Small intestine (tissue), 7 donors: Measurements from ENCODE around the gene PGD. TPM values are rescaled to one million over a fixed set of nuclear protein-coding genes. Genes with fewer than 3 reads are reported as not detected.
"Not testable (repeated sequence)": the region's sequence is repeated elsewhere in the genome, so short reads cannot be mapped to it uniquely, and the experiment has no call there.

Experiments used
- DNase-seq, 2 donors: peaks; one replicate each; pipeline versions ENCODE4 v3.0.0 to v3.0.0-alpha.2; 2013
- FAIRE-seq: peaks from 2 replicates; lab custom pipeline; 2012; peaks lifted over from hg19 to GRCh38; lab: Jason Lieb, UNC
- H3K27ac ChIP-seq, 3 donors: one replicate each; pipeline ENCODE4 v1.5.1; 2013; ENCODE audit warnings: low read length in 2 of 3, mild to moderate bottlenecking in 2 of 3, control low read depth in 1 of 3, inconsistent platforms in 1 of 3, low read depth in 1 of 3, moderate library complexity in 1 of 3
- H3K27me3 ChIP-seq, 3 donors: one replicate each; pipeline ENCODE4 v1.6.1; 2013; ENCODE audit warnings: low read length in 3 of 3, inconsistent platforms in 1 of 3; ENCODE audit not compliant: control insufficient read depth in 3 of 3, insufficient read depth in 3 of 3
- H3K36me3 ChIP-seq, 3 donors: one replicate each; pipeline ENCODE4 v1.6.1; 2013; ENCODE audit warnings: low read length in 3 of 3, inconsistent platforms in 1 of 3, low read depth in 1 of 3, mild to moderate bottlenecking in 1 of 3, moderate library complexity in 1 of 3; ENCODE audit not compliant: control insufficient read depth in 3 of 3, insufficient read depth in 2 of 3
- H3K4me1 ChIP-seq, 3 donors: one replicate each; pipeline ENCODE4 v1.6.1; 2013; ENCODE audit warnings: low read length in 2 of 3, inconsistent platforms in 1 of 3, low read depth in 1 of 3, mild to moderate bottlenecking in 1 of 3, moderate library complexity in 1 of 3; ENCODE audit not compliant: control insufficient read depth in 3 of 3, insufficient read depth in 2 of 3
- H3K4me3 ChIP-seq, 3 donors: one replicate each; pipeline ENCODE4 v1.5.1; 2013; ENCODE audit warnings: low read length in 3 of 3, control low read depth in 1 of 3, inconsistent platforms in 1 of 3, low read depth in 1 of 3, mild to moderate bottlenecking in 1 of 3, moderate library complexity in 1 of 3
- H3K9me3 ChIP-seq, 2 donors: one replicate each; pipeline ENCODE4 v1.6.1; 2013; ENCODE audit warnings: low read depth in 1 of 2, low read length in 1 of 2; ENCODE audit not compliant: control insufficient read depth in 2 of 2, insufficient read depth in 1 of 2
- WGBS, 3 donors: extraction: QIAGEN DNeasy Blood & Tissue Kit; methylation state at CpG; one replicate each; pipeline ENCODE4 v1.1.7; 2013; 5-methylcytosine and 5-hydroxymethylcytosine counted together
- polyA plus RNA-seq, 4 donors: library from polyadenylated mRNA; stranded (reverse) in 3 of 4; unstranded in 1 of 4; fragments of 200-250 nt in 3 of 4; fragments of 120-200 nt in 1 of 4; gene quantifications; one replicate each; pipeline versions ENCODE4 v1.2.1 to v1.2.3, GENCODE V29; 2013
- donor health status: healthy with polysubstance abuse.
- donor health status: control.
- donor health status: control.
- donor health status: Bipolar disorder and iron deficiency.
- donor health status: healthy.

Gene PGD
- polyA plus RNA-seq, 4 donors: 106 to 226 (median 174) TPM

GRCh38 chr1:10377365-10378029 is 21.4 kb upstream of the PGD start:
- not testable (repeated sequence) for H3K4me3 ChIP-seq, H3K9me3 ChIP-seq, FAIRE-seq, H3K4me1 ChIP-seq, H3K27me3 ChIP-seq
- DNase-seq: peak; percentile 70
- 37 to 47% (median 41%) methylated on average over 14 of the region's 14 CpGs for WGBS, 3 donors
- peaks cover 9 to 45% (median 18%) of the 10 kb centered on the region in 3 donors for H3K36me3 ChIP-seq
- H3K27ac ChIP-seq: peak overlapping the region in 1 of 3 donors; percentile 11

GRCh38 chr1:10378081-10378841 is 20.6 kb upstream of the PGD start:
- Histone ChIP-seq H3K4me1 (no peaks in the 10 kb centered on the region), H3K36me3 (peaks cover 9 to 49% (median 18%) of the 10 kb centered on the region in 3 donors), H3K27ac (peak overlapping the region in 1 of 3 donors; percentile 11), H3K4me3 (no peak overlapping the region), H3K9me3 (no peaks in the 10 kb centered on the region), H3K27me3 (no peaks in the 10 kb centered on the region)
- 81 to 82% (median 82%) methylated on average over 15 of the region's 15 CpGs for WGBS, 3 donors
- DNase-seq (peak in 1 of 2 donors; percentile 50), FAIRE-seq (no peak)

GRCh38 chr1:10379101-10379620 is 19.7 kb upstream of the PGD start:
- peaks cover 7 to 44% (median 20%) of the 10 kb centered on the region in 3 donors for H3K36me3 ChIP-seq
- WGBS, 3 donors: 89 to 93% (median 90%) methylated on average over 10 of the region's 10 CpGs
- no peak overlapping the region for H3K27ac ChIP-seq

GRCh38 chr1:10379676-10380075 is 19.2 kb upstream of the PGD start:
- Histone ChIP-seq H3K9me3 (no peaks in the 10 kb centered on the region), H3K4me3 (no peak overlapping the region), H3K4me1 (no peaks in the 10 kb centered on the region), H3K27ac (no peak overlapping the region), H3K27me3 (no peaks in the 10 kb centered on the region), H3K36me3 (peaks cover 7 to 40% (median 20%) of the 10 kb centered on the region in 3 donors)
- DNase-seq: no peak
- 94 to 96% (median 95%) methylated on average over 6 of the region's 6 CpGs for WGBS, 3 donors
- FAIRE-seq: no peak

More at GRCh38 chr1:10379101-10379620, 19.7 kb upstream of the PGD start:
- DNase-seq (no peak), FAIRE-seq (no peak)
- no peak overlapping the region for H3K4me3 ChIP-seq
- no peaks in the 10 kb centered on the region for H3K4me1 ChIP-seq
- H3K9me3 ChIP-seq: no peaks in the 10 kb centered on the region
- no peaks in the 10 kb centered on the region for H3K27me3 ChIP-seq

- FAIRE-seq: no peak
Observed at GRCh38 chr1:10380594-10381275, 18.1 kb upstream of the PGD start.

GRCh38 chr1:10383630-10384029 is 15.2 kb upstream of the PGD start:
- Histone ChIP-seq H3K27ac (no peak overlapping the region), H3K9me3 (no peaks in the 10 kb centered on the region), H3K4me1 (peaks cover 3 to 19% (median 8%) of the 10 kb centered on the region in 3 donors), H3K36me3 (peaks cover 0 to 22% (median 11%) of the 10 kb centered on the region in 3 donors), H3K27me3 (no peaks in the 10 kb centered on the region), H3K4me3 (no peak overlapping the region)
- 85 to 93% (median 86%) methylated on average over 4 of the region's 4 CpGs for WGBS, 3 donors
- FAIRE-seq (no peak), DNase-seq (no peak)

More at GRCh38 chr1:10380594-10381275, 18.1 kb upstream of the PGD start:
- H3K9me3 ChIP-seq: no peaks in the 10 kb centered on the region
- no peak overlapping the region for H3K4me3 ChIP-seq
- H3K27ac ChIP-seq: no peak overlapping the region
- no peaks in the 10 kb centered on the region for H3K4me1 ChIP-seq
- WGBS, 3 donors: 61 to 76% (median 72%) methylated on average over 5 of the region's 5 CpGs
- peaks cover 0 to 35% (median 16%) of the 10 kb centered on the region in 3 donors for H3K36me3 ChIP-seq
- H3K27me3 ChIP-seq: no peaks in the 10 kb centered on the region
- no peak for DNase-seq

GRCh38 chr1:10384219-10384618 is 14.6 kb upstream of the PGD start:
- DNase-seq (no peak), FAIRE-seq (no peak)
- no peak overlapping the region for H3K27ac ChIP-seq
- no peaks in the 10 kb centered on the region for H3K9me3 ChIP-seq
- 91 to 94% (median 92%) methylated on average over 8 of the region's 8 CpGs for WGBS, 3 donors
- no peak overlapping the region for H3K4me3 ChIP-seq
- H3K4me1 ChIP-seq: peaks cover 3 to 23% (median 8%) of the 10 kb centered on the region in 3 donors
- peaks cover 0 to 17% (median 7%) of the 10 kb centered on the region in 3 donors for H3K36me3 ChIP-seq
- no peaks in the 10 kb centered on the region for H3K27me3 ChIP-seq
